Stimulated activated naive CD8-positive, alpha-beta T cell treated with anti-CD3 and anti-CD28 coated beads, Interleukin-15, amount 100 ng/mL, for 72 hours (primary cell): Measurements from ENCODE around the gene ARID1B.
A peak's percentile ranks its signal among the peaks of the same experiment; 100 is the strongest.

Experiments
- ATAC-seq: fragments of 150-1000 bp; cut with Tn5 transposase; 2 replicates; pipeline ENCODE4 v1.10.0; 2021; ENCODE audit warnings: mild to moderate bottlenecking, moderate library complexity
- DNase-seq, 2 donors: peaks; one replicate each; pipeline ENCODE4 v3.0.0; 2021 to 2022
- H3K27ac Mint-ChIP-seq, 2 donors: one replicate each; pipeline ENCODE4 v1.8.0; 2022; ENCODE audit warnings: mild to moderate bottlenecking in 2 of 2, mixed read lengths in 2 of 2, moderate library complexity in 2 of 2
- H3K27me3 Mint-ChIP-seq: one replicate; pipeline ENCODE4 v1.8.0; 2022; ENCODE audit warnings: mixed read lengths
- H3K4me1 Mint-ChIP-seq: one replicate; pipeline ENCODE4 v1.8.0; 2022; ENCODE audit warnings: mild to moderate bottlenecking, mixed read lengths
- H3K4me3 Mint-ChIP-seq, 2 donors: one replicate each; pipeline ENCODE4 v1.8.0; 2022; ENCODE audit warnings: mild to moderate bottlenecking in 2 of 2, mixed read lengths in 2 of 2, moderate library complexity in 1 of 2
- H3K9me3 Mint-ChIP-seq, 2 donors: one replicate each; pipeline ENCODE4 v1.8.0; 2022; ENCODE audit warnings: mixed read lengths in 2 of 2

The ARID1B gene

DNA sequence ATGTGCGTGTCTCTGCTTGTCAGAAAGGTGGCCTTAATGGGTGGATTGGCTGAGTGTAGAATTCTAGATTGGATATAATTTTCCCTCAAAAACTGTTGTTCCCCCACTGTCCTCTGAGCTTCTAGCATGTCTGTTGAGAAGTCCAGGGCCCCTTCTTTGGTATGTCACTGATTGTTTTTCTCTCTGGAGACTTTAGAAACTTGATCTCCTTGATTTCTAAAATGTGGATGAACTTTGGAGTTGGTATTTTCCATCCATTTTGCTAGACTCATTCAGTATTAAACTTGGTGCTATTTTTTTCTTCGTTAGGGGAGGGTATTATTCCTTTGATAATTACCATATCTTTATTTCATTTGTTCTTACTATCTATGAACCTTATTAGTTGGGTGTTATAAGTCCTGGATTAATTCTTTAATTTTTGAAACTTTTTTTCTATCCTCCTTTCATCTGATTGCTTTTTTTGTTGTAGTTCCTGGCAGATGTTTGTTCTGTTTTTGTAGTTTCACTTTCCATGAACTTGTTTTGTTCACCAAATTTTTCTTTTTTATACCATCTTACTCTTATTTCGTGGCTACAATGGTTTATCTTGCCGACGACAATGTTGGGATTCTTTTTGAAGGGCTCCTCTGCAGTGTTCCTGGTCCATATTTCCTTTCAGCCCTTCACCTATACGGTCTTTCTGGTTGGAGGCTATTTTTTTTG, 68.4 kb downstream of the ARID1B start:
- H3K4me3 Mint-ChIP-seq = peak overlapping the region in 1 of 2 donors; percentile 7
- peaks cover 80% of the 10 kb centered on the region for H3K4me1 Mint-ChIP-seq

DNA sequence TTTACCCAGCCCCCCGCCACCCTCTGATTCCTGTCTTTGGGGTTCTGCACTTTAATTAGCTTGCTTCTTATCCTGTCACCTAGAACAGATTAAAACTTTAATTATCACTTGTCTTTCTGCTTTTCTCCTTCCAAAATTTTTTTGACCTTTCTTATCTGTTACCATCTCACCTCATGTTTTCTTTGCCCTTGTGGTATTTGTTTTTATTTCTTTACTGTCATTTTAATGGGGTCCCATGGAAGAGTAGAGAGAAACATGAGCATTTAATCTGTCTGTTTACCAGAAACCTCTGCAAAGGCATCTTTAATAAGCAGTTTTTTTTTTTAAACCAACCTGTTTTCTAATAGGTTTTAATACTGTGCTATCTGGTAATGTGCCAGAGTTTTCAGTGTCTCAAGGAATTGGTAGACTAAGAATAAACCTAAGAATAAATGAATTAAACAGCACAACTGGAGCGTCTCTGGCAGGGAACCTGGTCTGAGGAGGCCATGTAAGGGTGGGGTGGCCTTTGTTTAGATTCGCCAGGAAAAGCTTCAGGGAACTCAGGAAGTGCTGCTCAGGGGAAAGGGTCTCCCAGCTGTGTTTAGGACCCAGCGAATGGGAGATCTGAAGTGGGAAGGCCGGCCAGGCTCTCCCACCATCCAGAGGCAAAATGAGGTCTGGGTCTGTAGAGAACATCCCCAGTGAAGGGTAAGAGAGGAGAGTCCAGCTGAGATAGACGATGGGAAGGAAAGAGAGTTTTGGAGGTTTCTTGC, 69.8 kb downstream of the ARID1B start:
- no peak for ATAC-seq
- Mint-ChIP-seq H3K9me3 (no peaks in the 10 kb centered on the region), H3K4me1 (peaks cover 88% of the 10 kb centered on the region), H3K4me3 (no peak overlapping the region), H3K27me3 (no peaks in the 10 kb centered on the region), H3K27ac (no peak overlapping the region)
- DNase-seq = no peak

More for the DNA sequence above, 68.4 kb downstream of the ARID1B start:
- DNase-seq (no peak), ATAC-seq (no peak)
- H3K9me3 Mint-ChIP-seq = no peaks in the 10 kb centered on the region
- H3K27me3 Mint-ChIP-seq = no peaks in the 10 kb centered on the region
- H3K27ac Mint-ChIP-seq = no peak overlapping the region

DNA sequence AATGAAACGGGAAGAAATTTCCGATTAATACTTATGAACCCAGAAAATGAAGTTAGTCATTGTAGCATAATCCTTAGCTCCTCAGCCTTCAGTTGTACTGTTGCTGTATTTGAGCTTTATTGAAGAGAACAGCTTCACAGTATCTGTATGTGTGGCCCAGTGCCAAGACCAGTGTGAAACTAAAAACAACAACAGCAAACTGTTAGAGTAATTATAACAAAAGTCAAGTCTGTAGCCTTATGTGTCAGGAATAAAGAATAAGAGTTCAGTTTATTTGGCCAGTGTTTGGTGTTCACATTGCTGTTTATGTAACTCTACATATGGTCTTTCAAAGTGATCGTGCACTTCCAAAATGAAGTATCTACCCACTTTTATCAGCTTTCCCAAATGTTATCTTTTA, 70.9 kb downstream of the ARID1B start:
- peaks cover 89% of the 10 kb centered on the region for H3K4me1 Mint-ChIP-seq
- H3K27me3 Mint-ChIP-seq = no peaks in the 10 kb centered on the region
- H3K9me3 Mint-ChIP-seq = no peaks in the 10 kb centered on the region
- no peak for DNase-seq
- ATAC-seq = no peak
- no peak overlapping the region for H3K27ac Mint-ChIP-seq
- H3K4me3 Mint-ChIP-seq = no peak overlapping the region

DNA sequence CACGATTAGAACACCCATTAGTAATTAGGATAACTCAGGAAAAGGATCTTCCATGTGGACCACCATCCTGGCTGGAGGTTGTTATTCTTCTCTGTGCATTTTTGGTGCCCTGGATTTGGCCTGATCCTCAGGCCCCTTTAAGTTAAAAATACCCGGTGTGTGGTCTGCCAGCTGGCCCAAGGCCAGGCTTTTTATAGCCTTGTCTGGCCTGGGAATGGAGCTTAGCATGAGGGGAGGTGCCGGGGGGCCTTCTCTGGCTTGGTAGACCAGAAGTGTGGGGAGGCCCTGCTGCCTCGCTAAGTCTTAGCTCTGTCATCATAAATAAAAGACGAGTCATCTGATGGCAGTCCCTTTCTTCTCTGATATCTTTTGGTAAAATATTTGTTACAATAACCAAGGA, 71.4 kb downstream of the ARID1B start:
- peaks cover 89% of the 10 kb centered on the region for H3K4me1 Mint-ChIP-seq

DNA sequence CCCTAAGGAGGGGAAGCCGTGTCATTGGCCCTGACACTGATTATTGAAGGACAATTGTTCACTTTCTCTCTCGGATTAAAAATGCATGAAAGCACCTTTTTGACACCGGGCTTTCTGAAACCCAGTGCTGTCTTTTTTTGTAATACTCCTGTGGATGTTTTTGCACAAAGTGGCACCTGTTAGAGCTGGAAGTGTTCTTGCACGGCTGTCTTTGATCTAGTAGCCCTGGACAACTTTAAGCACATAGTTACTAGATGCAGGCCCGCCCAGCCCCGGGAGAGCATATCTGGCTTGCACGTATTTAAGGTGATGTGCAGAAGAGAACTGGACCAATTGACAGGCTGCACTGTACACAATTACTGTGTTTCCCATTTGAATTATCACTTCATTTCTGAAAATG, 72.6 kb downstream of the ARID1B start:
- H3K4me3 Mint-ChIP-seq = no peak overlapping the region

More for the DNA sequence above, 71.4 kb downstream of the ARID1B start:
- DNase-seq (no peak), ATAC-seq (no peak)
- Mint-ChIP-seq H3K9me3 (no peaks in the 10 kb centered on the region), H3K4me3 (no peak overlapping the region), H3K27ac (peak overlapping the region in 1 of 2 donors; percentile 66), H3K27me3 (no peaks in the 10 kb centered on the region)

DNA sequence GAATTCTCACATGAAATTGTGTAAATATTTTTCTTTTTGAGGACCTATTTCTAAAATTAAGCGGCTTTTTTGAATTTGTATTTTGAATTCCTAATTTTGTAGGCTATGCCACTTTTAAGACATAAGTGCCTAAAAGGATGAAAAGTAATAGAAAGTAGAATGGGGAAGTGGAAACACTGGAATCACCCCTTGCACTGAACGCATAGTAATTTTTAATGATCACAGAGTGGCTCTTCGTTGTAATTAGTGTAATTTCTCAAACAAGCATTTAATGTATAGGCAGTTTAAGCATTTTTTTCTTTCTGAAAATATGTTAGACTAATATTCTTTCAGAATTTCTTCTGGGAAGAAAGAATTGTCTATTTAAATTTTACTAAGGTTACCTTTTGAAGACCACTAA, 73.2 kb downstream of the ARID1B start:
- Mint-ChIP-seq H3K27ac (no peak overlapping the region), H3K4me1 (peaks cover 91% of the 10 kb centered on the region), H3K9me3 (no peaks in the 10 kb centered on the region), H3K27me3 (no peaks in the 10 kb centered on the region), H3K4me3 (no peak overlapping the region)
- ATAC-seq (no peak), DNase-seq (no peak)

More for the DNA sequence above, 72.6 kb downstream of the ARID1B start:
- Mint-ChIP-seq H3K4me1 (peaks cover 91% of the 10 kb centered on the region), H3K9me3 (no peaks in the 10 kb centered on the region), H3K27ac (no peak overlapping the region), H3K27me3 (no peaks in the 10 kb centered on the region)
- no peak for ATAC-seq
- no peak for DNase-seq

DNA sequence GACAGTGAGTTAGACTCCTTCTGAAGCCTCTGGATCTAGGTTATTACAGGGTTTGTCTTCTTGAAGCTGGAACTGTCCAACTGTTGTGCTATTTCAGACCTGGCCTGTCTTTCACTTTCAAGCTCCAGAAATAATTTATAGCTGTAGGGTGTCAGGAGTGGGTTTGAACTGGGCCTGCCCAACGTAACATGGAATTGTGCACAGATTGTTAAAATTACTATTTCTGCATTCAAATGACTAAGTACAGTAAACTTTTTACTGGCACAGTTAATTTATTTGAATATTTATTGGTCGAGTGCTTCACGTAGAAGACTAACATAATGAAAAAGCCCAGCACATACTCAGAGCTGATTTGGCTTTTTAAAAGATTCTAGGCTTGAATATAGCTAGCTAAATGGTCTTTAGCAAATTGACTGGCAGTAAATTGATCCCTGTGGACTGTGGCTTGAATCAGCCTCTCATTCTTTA, 74.3 kb downstream of the ARID1B start:
- Mint-ChIP-seq H3K27me3 (no peaks in the 10 kb centered on the region), H3K27ac (no peak overlapping the region), H3K9me3 (no peaks in the 10 kb centered on the region), H3K4me1 (peaks cover 94% of the 10 kb centered on the region), H3K4me3 (no peak overlapping the region)
- ATAC-seq = no peak
- DNase-seq = no peak

DNA sequence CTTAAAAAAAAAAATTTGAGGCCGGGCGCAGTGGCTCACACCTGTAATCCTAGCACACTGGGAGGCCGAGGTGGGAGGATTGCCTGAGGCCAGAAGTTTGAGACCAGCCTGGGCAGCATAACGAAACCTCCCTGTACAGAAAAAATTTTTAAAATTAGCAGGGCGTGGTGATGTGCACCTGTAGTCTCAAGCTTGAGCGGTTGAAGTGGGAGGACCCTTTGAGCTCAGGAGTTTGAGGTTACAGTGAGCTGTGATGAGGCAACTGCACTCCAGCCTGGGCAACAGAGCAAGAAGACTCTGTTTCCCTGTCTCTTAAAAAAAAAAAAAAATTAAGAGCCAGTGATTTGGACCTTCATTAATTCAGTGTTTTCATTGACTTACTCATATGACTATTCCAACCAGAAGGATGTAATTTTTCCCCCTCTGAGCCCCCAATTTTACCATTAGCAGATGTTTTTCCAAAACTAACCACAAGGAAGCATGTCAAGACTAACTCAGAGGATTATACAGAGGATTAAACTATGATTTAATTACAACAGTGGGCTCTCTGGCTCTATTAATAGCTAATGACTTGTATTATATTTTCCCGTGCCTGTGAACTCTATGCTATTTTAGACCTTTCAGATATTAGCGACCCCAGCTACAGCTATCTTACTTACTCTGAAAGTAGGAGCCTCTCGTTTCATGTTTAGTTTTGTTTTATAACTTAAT, 75.1 kb downstream of the ARID1B start:
- Mint-ChIP-seq H3K27me3 (no peaks in the 10 kb centered on the region), H3K4me3 (no peak overlapping the region), H3K27ac (peak overlapping the region in 1 of 2 donors; percentile 78), H3K4me1 (peaks cover 94% of the 10 kb centered on the region), H3K9me3 (no peaks in the 10 kb centered on the region)
- ATAC-seq (peak; percentile 41), DNase-seq (no peak)

DNA sequence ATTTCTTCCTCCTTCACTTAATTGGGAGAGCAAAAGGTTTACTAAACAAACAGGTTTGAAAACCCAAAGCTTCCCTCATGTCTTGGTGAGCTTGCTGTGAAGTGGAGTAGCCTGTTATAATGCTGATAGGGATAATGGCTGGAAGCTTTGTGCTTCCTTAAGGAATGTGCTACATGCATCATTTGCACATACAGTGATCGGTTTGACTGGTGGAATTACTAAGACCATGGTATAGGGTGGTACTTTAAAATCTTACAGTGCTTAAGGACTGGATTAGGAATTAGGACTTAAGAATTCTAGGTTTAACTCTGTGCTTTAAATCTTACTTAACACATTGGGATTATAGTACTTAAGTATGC, 75.7 kb downstream of the ARID1B start:
- peak overlapping the region in 1 of 2 donors; percentile 78 for H3K27ac Mint-ChIP-seq
- no peak overlapping the region for H3K4me3 Mint-ChIP-seq

DNA sequence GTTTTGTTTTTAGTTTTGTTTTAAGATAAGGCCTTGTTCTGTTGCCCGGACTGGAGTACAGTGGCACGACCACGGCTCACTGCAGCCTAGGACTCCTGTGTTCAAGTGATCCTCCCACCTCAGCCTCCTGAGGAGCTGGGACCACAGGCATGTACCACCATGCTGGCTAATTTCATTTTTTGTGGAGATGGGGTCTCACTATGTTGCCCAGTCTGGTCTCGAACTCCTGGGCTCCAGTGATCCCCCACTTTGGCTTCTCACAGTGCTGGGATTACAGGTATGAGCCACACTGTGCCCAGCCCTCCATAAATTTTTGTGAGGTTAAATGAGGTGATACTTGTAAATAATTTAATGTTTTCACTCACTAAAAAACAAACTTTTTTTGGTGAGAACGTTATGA, 76.6 kb downstream of the ARID1B start:
- no peak overlapping the region for H3K4me3 Mint-ChIP-seq
- ATAC-seq = no peak
- H3K4me1 Mint-ChIP-seq = peaks cover 91% of the 10 kb centered on the region
- no peaks in the 10 kb centered on the region for H3K9me3 Mint-ChIP-seq
- H3K27ac Mint-ChIP-seq = peak overlapping the region in 1 of 2 donors; percentile 15
- no peak for DNase-seq
- H3K27me3 Mint-ChIP-seq = no peaks in the 10 kb centered on the region

More for the DNA sequence above, 75.7 kb downstream of the ARID1B start:
- DNase-seq (no peak), ATAC-seq (no peak)
- peaks cover 94% of the 10 kb centered on the region for H3K4me1 Mint-ChIP-seq
- H3K9me3 Mint-ChIP-seq = no peaks in the 10 kb centered on the region
- H3K27me3 Mint-ChIP-seq = no peaks in the 10 kb centered on the region

DNA sequence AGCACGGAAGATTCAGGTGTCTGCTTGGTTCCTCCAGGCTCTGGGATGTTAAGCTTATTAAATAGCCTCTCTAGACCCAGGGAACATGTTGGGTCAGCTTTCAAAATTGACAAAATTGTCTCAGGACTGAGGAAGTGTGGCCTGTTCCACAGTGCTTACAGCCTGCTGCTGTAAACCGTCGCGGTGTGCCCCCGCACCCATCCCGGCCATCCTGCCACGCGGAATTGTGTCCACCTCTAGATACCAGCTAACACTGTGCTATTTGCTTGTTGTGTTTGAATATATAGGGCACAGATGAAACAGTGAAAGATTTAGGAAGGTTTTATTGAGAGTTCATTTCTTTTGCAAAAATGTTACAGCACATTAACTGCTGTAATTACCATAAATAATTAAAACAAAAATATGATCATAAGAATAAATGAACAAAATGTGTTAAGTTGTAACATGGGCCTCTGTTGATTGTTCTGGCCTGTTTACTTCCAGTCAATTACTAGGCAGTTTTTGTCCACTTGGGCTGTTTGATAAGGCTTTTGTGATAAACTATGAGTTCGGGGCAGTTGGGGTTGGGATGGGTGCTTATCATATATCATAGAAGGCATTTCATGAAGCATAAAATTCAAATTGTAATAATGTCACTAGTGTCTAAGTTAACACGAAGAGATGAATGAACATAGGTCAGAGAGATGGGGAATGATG, 77.4 kb downstream of the ARID1B start:
- no peak for DNase-seq

DNA sequence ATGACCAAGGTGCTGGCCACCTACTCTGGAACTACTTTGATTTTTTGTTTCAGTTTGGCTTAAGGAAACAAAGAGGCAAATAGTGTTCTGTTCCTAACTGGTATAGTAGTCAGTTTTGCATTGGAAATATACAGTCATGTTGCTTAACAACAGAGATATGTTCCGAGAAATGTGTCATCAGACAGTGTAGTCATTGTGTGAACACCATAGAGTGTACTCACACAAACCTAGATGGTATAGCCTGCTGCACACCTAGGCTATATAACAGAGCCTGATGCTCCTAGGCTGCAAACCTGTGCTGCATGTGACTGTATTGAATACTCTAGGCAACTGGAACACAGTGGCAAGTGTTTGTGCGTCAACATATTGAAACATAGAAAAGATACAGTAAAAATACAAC, 80.4 kb downstream of the ARID1B start:
- H3K9me3 Mint-ChIP-seq = no peaks in the 10 kb centered on the region
- peak overlapping the region; percentile 8 to 36 for H3K4me3 Mint-ChIP-seq
- H3K27ac Mint-ChIP-seq = peak overlapping the region; percentile 77 to 94
- no peaks in the 10 kb centered on the region for H3K27me3 Mint-ChIP-seq
- peak; percentile 97 for ATAC-seq
- peaks cover 83% of the 10 kb centered on the region for H3K4me1 Mint-ChIP-seq
- peak in 1 of 2 donors; percentile 36 for DNase-seq

More for the DNA sequence above, 77.4 kb downstream of the ARID1B start:
- H3K9me3 Mint-ChIP-seq = no peaks in the 10 kb centered on the region
- no peaks in the 10 kb centered on the region for H3K27me3 Mint-ChIP-seq
- no peak for ATAC-seq
- H3K4me3 Mint-ChIP-seq = no peak overlapping the region
- peak overlapping the region in 1 of 2 donors; percentile 31 for H3K27ac Mint-ChIP-seq
- H3K4me1 Mint-ChIP-seq = peaks cover 86% of the 10 kb centered on the region

DNA sequence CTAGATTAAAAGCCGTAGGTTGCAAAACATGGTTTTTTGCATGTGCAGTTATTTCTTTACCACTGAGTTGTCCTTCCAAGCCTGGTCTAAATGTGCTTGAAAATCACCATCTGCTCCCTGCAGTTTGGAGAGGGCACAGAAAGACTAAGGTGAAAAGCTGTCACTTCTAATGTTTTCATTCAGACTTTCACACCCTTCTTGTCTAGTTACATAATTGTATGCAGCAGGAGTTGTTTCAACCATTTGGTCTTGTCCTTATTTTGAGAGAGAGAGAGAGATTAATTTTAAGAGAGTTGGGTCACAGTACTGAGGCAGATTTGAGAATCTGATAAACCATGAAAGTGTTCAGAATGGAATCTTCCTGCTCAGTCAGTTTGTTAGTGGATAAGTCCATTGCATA, 82.5 kb downstream of the ARID1B start:
- no peaks in the 10 kb centered on the region for H3K9me3 Mint-ChIP-seq

DNA sequence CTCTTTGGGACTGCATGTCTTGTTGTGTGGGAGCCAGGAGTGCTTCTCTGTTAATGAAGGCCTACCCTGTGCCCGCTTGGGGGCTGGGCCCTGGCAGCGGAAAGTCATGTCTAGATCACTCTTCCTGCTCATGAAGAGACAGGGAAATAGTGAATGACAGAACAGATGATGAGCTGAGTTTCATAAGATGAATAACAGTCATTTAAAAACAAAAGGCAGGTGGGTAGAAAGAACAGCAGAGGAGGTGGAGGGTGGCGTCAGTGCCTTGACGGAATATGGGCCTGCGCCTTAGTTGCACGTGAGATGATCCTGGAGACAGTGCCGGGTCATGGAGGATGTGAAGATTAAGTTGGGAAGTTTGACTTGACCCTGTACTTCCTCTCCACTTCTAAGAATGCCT, 85.5 kb downstream of the ARID1B start:
- no peaks in the 10 kb centered on the region for H3K9me3 Mint-ChIP-seq
- H3K27me3 Mint-ChIP-seq = no peaks in the 10 kb centered on the region
- H3K4me3 Mint-ChIP-seq = no peak overlapping the region
- peak overlapping the region in 1 of 2 donors; percentile 33 for H3K27ac Mint-ChIP-seq
- DNase-seq = no peak
- peaks cover 74% of the 10 kb centered on the region for H3K4me1 Mint-ChIP-seq
- peak; percentile 34 for ATAC-seq

More for the DNA sequence above, 82.5 kb downstream of the ARID1B start:
- ATAC-seq (no peak), DNase-seq (no peak)
- peak overlapping the region in 1 of 2 donors; percentile 10 for H3K27ac Mint-ChIP-seq
- H3K4me1 Mint-ChIP-seq = peaks cover 74% of the 10 kb centered on the region
- no peaks in the 10 kb centered on the region for H3K27me3 Mint-ChIP-seq
- H3K4me3 Mint-ChIP-seq = no peak overlapping the region

DNA sequence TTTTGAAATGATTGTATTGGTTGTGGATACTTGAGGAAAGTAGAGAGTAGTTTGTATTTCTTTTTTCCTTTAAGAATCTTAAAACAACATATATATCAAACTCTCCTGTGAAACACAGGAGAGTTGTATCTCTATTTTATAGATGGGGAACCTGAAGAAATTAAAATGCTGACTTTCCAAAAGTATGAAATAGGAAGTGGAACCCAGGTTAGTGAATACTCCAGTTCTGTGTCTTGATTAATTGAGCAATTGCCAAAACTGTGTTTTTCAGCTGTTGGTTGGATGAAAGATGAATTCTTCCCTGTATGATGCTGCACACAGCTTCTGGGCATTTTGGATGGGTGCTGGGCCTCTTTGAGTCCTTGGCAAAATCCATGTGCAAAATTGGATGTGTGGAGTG, 86.3 kb downstream of the ARID1B start:
- peaks cover 74% of the 10 kb centered on the region for H3K4me1 Mint-ChIP-seq
- no peak for DNase-seq
- no peaks in the 10 kb centered on the region for H3K27me3 Mint-ChIP-seq
- ATAC-seq = no peak
- H3K4me3 Mint-ChIP-seq = no peak overlapping the region
- H3K9me3 Mint-ChIP-seq = no peaks in the 10 kb centered on the region
- no peak overlapping the region for H3K27ac Mint-ChIP-seq
